ENCODE measurements around the gene ATP6V0B. TPM values are rescaled to one million over a fixed set of nuclear protein-coding genes. Genes with fewer than 3 reads are reported as not detected.
A peak's percentile ranks its signal among the peaks of the same experiment; 100 is the strongest.

The ATP6V0B gene
- total and polyA plus RNA-seq, 9 of the 15 experiments (the other 6 are each of a cell fraction or from before 2014, with no cell fraction given): 137 to 328 (median 220) TPM

DNA sequence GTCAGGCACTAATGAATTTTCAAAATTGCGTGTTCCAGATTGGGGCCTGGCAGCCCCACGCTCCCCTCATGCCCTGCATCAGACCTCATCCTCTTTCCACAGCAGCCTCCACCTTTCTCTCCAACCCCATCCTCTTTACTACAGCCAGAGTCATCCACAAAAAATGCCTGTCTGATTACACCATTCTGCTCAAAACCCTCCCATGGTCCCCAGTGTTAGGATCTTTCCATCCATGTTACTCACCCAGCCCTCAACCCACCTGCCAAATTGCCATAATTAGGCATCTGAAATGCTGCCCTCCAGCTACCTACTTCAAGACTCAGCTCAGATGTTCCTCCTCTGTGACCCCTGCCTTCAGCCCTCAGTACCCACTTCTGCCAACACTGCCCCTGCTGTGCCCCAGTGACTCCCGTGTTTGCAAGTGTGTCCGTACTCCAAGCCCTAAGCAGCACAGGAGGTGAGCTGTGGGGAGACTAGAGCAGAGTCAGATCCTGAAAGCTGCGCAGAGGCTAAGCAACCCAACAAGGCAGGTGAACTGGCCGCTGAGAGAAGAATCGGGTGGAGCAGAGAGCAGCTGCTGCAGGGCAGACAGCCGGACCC, 41.9 kb upstream of the ATP6V0B start:
- no peak overlapping the region for H3K9ac ChIP-seq (ENCODE audit: insufficient read depth in 1 of 2, low read depth in 2 of 2, low read length in 2 of 2)
- FAIRE-seq (no peak), DNase-seq (ENCODE audit: extremely low read depth in 1 of 4, low spot score in 3 of 4) (no peak), ATAC-seq (no peak)
- ChIA-PET CTCF (ENCODE audit: low intra/inter-chr PET ratio) (interaction anchor here (3.4 to 4.7 kb wide), 2 partner anchors 169 to 404 kb away, joined by 56 to 79 read pairs; partner anchors contain the start of gene PTPRF), POLR2A (interaction anchor here (1.0 to 1.4 kb wide), 4 partner anchors 9 to 168 kb away, joined by 3 to 9 read pairs (median 4); no protein-coding TSS in a partner anchor)
- peaks cover 4% of the 10 kb centered on the region; the same call in 2 of the 3 replicates for H3K36me3 ChIP-seq (ENCODE audit: control insufficient read depth, insufficient read depth, low read length)
- intact Hi-C loops (cut with micrococcal nuclease) (loop anchor here (5.0 kb wide), 2 partner anchors 86 to 114 kb away; no protein-coding TSS in a partner anchor), in situ Hi-C loops (cut with MboI) (loop anchor here (5.0 to 10.0 kb wide), 2 partner anchors 161 to 698 kb away; no protein-coding TSS in a partner anchor)
- BruUV-seq (replicated peaks): no TSS peak
- H3K4me2 ChIP-seq (ENCODE audit: insufficient read depth, low read length): no peak overlapping the region
- no peaks in the 10 kb centered on the region for H3K79me2 ChIP-seq (ENCODE audit: control insufficient read depth, insufficient read depth, low read length)
- H3K9me1 ChIP-seq (ENCODE audit: control insufficient read depth, insufficient read depth, low read length): peaks cover 5% of the 10 kb centered on the region
- H3K9me3 ChIP-seq (replicated peaks; ENCODE audit: control insufficient read depth, insufficient read depth, low read depth, low read length): no peaks in the 10 kb centered on the region
- no peaks in the 10 kb centered on the region for H3K27me3 ChIP-seq (ENCODE audit: control insufficient read depth in 2 of 2, insufficient read depth in 2 of 2, low read length in 2 of 2)
- no peak overlapping the region for H2AFZ ChIP-seq (ENCODE audit: low read depth, low read length)
- peaks cover 12 to 32% of the 10 kb centered on the region in 2 experiments; a peak in 4 of 5 replicates for H3K4me1 ChIP-seq (replicated peaks in 1 of 2; ENCODE audit: control insufficient read depth in 2 of 2, insufficient read depth in 2 of 2, low read length in 2 of 2)
- TF ChIP-seq OTX1 (CRISPR knock-in tag; IDR thresholded peaks at IDR 0.05): no peak
- TF ChIP-seq, protein P1, sequence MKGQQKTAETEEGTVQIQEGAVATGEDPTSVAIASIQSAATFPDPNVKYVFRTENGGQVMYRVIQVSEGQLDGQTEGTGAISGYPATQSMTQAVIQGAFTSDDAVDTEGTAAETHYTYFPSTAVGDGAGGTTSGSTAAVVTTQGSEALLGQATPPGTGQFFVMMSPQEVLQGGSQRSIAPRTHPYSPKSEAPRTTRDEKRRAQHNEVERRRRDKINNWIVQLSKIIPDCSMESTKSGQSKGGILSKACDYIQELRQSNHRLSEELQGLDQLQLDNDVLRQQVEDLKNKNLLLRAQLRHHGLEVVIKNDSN (CRISPR knock-in tag; IDR thresholded peaks at IDR 0.05): 0 out of 2 replicates have a peak, but pooled peaks have one; percentile 18
- H3K4me3 ChIP-seq: no peak overlapping the region
- 0 out of 2 replicates have a peak, but pooled peaks cover 3% of the 10 kb centered on the region for H4K20me1 ChIP-seq (replicated peaks; ENCODE audit: control insufficient read depth, insufficient read depth, low read length)
- 54% methylated on average over 8 of the region's 8 CpGs for WGBS (ENCODE audit: insufficient coverage, low coverage, missing lambda C conversion rate)
- H3K27ac ChIP-seq (ENCODE audit: extremely low read depth, low read depth, low read length): no peak overlapping the region

All from K562 (cell line).